Measurements from ENCODE around the gene XPR1. TPM values are rescaled to one million over a fixed set of nuclear protein-coding genes. Genes with fewer than 3 reads are reported as not detected.
A peak's percentile ranks its signal among the peaks of the same experiment; 100 is the strongest.

The XPR1 gene
- total RNA-seq, 4 donors from 2014 or later = 6.8 to 23.1 (median 17.2) TPM

DNA sequence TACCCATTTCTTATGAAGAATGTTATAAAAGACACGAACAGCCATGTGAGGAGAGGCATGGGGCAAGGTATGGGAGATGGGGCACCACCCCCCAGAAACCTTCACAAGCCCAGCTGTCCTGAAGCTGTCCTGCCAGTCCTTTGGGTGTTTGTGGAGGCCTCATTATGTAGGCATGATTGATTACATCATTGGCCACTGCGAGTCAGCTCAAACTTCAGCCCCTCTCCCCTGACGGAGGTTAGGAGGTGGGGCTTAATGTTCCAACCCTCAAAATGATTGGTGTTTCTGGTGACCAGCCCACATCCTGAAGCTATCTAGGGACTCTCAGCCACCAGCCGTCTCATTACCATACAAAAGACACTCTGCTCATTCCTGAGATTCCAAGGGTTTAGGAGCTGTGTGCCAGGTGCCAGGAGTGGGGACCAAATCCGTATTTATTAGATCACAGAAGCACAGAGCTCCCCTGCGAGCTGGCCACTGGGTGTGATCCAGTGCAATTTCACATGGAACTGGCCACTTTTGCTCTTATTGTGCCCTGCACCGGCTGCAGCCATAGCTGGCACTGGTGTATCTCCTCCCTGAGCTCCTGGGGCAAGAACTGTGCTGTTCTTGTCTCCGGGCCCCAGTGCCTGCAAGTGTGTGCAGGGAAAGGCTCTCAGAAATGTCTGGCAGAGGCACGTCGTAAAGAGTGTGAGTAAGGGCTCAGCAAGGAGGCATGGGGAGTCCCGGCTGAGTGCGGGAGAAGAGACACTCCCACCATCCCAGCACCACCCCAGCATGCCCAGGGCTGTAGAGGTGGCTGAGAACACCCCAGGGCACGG is 291.4 kb downstream of the XPR1 start:
- peaks cover 14 to 44% (median 31%) of the 10 kb centered on the region in 3 donors for H3K4me1 ChIP-seq
- intact Hi-C loops (cut with DNase I) = no loop called here
- no peak overlapping the region for H3K4me3 ChIP-seq
- DNase-seq = no peak
- no peaks in the 10 kb centered on the region for H3K27me3 ChIP-seq
- peaks cover 0 to 13% (median 0%) of the 10 kb centered on the region in 3 donors for H3K36me3 ChIP-seq
- H3K9me3 ChIP-seq = no peaks in the 10 kb centered on the region
- TF ChIP-seq POLR2A (IDR thresholded peaks at IDR 0.05) = no peak
- TF ChIP-seq, protein P1, sequence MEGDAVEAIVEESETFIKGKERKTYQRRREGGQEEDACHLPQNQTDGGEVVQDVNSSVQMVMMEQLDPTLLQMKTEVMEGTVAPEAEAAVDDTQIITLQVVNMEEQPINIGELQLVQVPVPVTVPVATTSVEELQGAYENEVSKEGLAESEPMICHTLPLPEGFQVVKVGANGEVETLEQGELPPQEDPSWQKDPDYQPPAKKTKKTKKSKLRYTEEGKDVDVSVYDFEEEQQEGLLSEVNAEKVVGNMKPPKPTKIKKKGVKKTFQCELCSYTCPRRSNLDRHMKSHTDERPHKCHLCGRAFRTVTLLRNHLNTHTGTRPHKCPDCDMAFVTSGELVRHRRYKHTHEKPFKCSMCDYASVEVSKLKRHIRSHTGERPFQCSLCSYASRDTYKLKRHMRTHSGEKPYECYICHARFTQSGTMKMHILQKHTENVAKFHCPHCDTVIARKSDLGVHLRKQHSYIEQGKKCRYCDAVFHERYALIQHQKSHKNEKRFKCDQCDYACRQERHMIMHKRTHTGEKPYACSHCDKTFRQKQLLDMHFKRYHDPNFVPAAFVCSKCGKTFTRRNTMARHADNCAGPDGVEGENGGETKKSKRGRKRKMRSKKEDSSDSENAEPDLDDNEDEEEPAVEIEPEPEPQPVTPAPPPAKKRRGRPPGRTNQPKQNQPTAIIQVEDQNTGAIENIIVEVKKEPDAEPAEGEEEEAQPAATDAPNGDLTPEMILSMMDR (IDR thresholded peaks at IDR 0.05) = no peak
- WGBS, 2 donors = 31 to 36% methylated on average over 8 to 11 of the region's 13 CpGs
- H3K27ac ChIP-seq = no peak overlapping the region

DNA sequence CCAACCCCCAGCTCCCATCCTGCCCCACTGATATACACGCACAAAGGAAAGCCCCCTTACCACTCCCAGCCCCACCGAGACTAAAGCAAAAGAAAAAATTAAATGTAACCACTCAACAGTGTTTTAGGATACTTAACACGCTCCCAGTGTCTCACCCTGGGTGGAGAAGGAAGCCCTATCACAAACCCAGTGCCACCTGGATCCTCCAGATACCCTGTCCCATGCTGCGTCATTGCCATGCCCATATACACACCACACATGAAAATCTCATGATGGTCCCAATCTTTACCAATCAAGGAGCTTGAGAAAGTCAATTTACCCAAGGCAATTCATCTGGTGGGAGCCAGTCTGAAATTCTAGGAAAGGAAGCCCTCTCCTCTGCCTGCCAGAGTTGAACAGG is 292.1 kb downstream of the XPR1 start:
- DNase-seq = no peak
- Histone ChIP-seq H3K27me3 (no peaks in the 10 kb centered on the region), H3K9me3 (no peaks in the 10 kb centered on the region), H3K36me3 (peaks cover 0 to 7% (median 0%) of the 10 kb centered on the region in 3 donors), H3K4me1 (peaks cover 14 to 50% (median 33%) of the 10 kb centered on the region in 3 donors), H3K4me3 (no peak overlapping the region), H3K27ac (no peak overlapping the region)
- WGBS, 2 donors = 39 to 67% methylated on average over 4 of the region's 4 CpGs
- no peak for TF ChIP-seq POLR2A (IDR thresholded peaks at IDR 0.05)
- TF ChIP-seq, protein P1 (IDR thresholded peaks at IDR 0.05) = no peak
- intact Hi-C loops (cut with DNase I) = no loop called here

DNA sequence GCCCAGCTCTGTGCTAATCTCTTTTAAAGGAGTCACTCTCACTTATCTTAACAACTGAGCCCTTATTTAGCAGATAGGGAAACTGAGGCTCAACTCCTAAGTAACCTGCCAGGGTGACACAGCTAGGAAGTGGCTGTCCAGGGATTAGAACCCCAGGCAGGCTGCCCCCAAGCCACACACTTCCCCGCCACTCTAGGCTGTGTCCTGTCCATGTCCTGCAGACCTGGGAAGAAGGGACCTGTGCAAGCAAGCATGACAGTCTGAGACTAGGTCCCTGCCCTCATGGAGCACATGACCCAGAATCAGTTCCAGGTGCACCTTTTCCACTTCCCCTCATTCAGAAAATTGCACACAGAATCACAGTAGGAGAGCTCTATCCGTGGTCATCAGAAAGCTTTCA is 293.1 kb downstream of the XPR1 start:
- 60 to 75% methylated on average over 1 of the region's 2 CpGs for WGBS, 2 donors
- intact Hi-C loops (cut with DNase I) = no loop called here
- H3K27me3 ChIP-seq = no peaks in the 10 kb centered on the region
- TF ChIP-seq POLR2A (IDR thresholded peaks at IDR 0.05) = no peak
- TF ChIP-seq, protein P1 (IDR thresholded peaks at IDR 0.05) = no peak
- H3K4me1 ChIP-seq = peaks cover 14 to 54% (median 33%) of the 10 kb centered on the region in 3 donors
- peaks cover 0 to 8% (median 0%) of the 10 kb centered on the region in 3 donors for H3K36me3 ChIP-seq
- no peak overlapping the region for H3K27ac ChIP-seq
- no peaks in the 10 kb centered on the region for H3K9me3 ChIP-seq
- DNase-seq = no peak
- no peak overlapping the region for H3K4me3 ChIP-seq

DNA sequence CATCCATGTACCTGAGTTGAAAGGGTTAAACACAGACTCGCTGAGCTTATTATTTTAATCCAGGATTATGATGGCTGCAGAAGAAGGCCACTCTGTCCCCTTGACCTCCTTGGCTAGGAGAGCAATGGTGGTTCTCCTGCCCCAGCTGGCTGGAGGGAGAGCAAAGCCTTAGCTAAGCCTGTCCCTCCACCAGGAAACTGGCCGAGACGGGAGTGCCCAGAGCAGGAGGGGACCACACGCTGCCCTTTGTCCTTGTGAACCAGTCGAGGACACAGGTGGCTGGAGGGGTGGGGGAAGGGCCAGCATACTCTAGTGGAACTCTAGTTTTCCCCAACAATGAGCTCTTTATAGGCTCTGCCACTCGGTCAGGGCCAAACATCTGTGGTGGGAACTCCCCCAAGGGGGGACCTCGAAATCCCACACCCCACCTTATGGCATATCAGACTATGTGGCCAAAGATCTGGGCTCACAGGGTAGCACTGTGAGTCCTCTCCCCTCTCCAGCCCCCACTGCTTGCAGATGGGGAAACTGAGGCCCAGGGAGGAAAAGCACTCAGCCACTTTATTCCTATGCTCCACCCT is 293.7 kb downstream of the XPR1 start:
- Histone ChIP-seq H3K9me3 (no peaks in the 10 kb centered on the region), H3K36me3 (peaks cover 0 to 9% (median 0%) of the 10 kb centered on the region in 3 donors), H3K27ac (peak overlapping the region in 3 of 4 donors; percentile 52 to 63 (median 59)), H3K4me1 (peaks cover 14 to 54% (median 33%) of the 10 kb centered on the region in 3 donors), H3K27me3 (no peaks in the 10 kb centered on the region), H3K4me3 (no peak overlapping the region)
- TF ChIP-seq, protein P1 (IDR thresholded peaks at IDR 0.05) = no peak
- TF ChIP-seq POLR2A (IDR thresholded peaks at IDR 0.05) = no peak
- DNase-seq = no peak
- 53 to 71% methylated on average over 3 of the region's 7 CpGs for WGBS, 2 donors
- intact Hi-C loops (cut with DNase I) = no loop called here
